H1 (cell line): ENCODE data around the gene TRAPPC3. TPM values are rescaled to one million over a fixed set of nuclear protein-coding genes. Genes with fewer than 3 reads are reported as not detected.

Experiments
- CTCF ChIA-PET: fragments of 300-600 bp; sonication (Branson Sonifier 250); formaldehyde crosslinking; loops from one replicate; lab custom pipeline; 2021; ENCODE audit not compliant: partially characterized antibody; lab: Charles Lee
- POLR2A ChIA-PET: fragments of 300-600 bp; sonication (Branson Sonifier 250); formaldehyde crosslinking; loops from one replicate; lab custom pipeline; 2021; ENCODE audit warnings: inconsistent platforms; ENCODE audit not compliant: partially characterized antibody; lab: Charles Lee
- DNase-seq, 2 experiments: peaks; one replicate each; pipeline versions ENCODE4 v3.0.0 to v3.0.0-alpha.2; 2010 to 2022; ENCODE audit warnings: low spot score in 2 of 2, low read depth in 1 of 2, mixed read lengths in 1 of 2
- FAIRE-seq: peaks from 2 replicates; lab custom pipeline; 2011; peaks lifted over from hg19 to GRCh38; lab: Jason Lieb, UNC
- H2AFZ ChIP-seq: 2 replicates; pipeline ENCODE4 v1.8.1; 2012; ENCODE audit warnings: low read length, inconsistent platforms
- H2AK5ac ChIP-seq: 2 replicates; pipeline ENCODE4 v1.6.1; 2013; ENCODE audit warnings: low read depth, low read length
- H2BK120ac ChIP-seq: replicated peaks from 2 replicates; pipeline ENCODE3; 2013; ENCODE audit warnings: low read depth, low read length, inconsistent platforms
- H2BK12ac ChIP-seq: 2 replicates; pipeline ENCODE4 v1.6.1; 2013; ENCODE audit warnings: low read depth, low read length
- H2BK15ac ChIP-seq: 2 replicates; pipeline ENCODE4 v1.6.1; 2013; ENCODE audit warnings: low read length
- H2BK20ac ChIP-seq: 2 replicates; pipeline ENCODE4 v1.6.1; 2013; ENCODE audit warnings: low read length
- H2BK5ac ChIP-seq: 2 replicates; pipeline ENCODE4 v1.6.1; 2013; ENCODE audit warnings: low read depth, low read length
- H3K14ac ChIP-seq: 2 replicates; pipeline ENCODE4 v1.6.1; 2013; ENCODE audit warnings: inconsistent platforms; ENCODE audit not compliant: insufficient read length
- H3K18ac ChIP-seq: 2 replicates; pipeline ENCODE4 v1.6.1; 2013; ENCODE audit warnings: low read length; ENCODE audit errors: extremely low read depth
- H3K23ac ChIP-seq: 2 replicates; pipeline ENCODE4 v1.6.1; 2013; ENCODE audit warnings: inconsistent platforms; ENCODE audit not compliant: insufficient read length
- H3K23me2 ChIP-seq: 2 replicates; pipeline ENCODE4 v1.6.1; 2013; ENCODE audit warnings: low read depth, low read length
- H3K27ac ChIP-seq: 2 replicates; pipeline ENCODE4 v1.6.1; 2011; ENCODE audit warnings: low read depth, low read length, inconsistent platforms
- H3K27me3 ChIP-seq, 4 experiments: replicated peaks in 1 of 4; 1 replicate in 1 of 4; 2 replicates in 3 of 4; pipeline versions ENCODE4 v1.6.1 to v1.8.1; 2011 to 2013; ENCODE audit warnings: low read length in 3 of 4, mild to moderate bottlenecking in 3 of 4, inconsistent platforms in 2 of 4, mixed read lengths in 2 of 4, moderate library complexity in 1 of 4; ENCODE audit not compliant: control insufficient read depth in 3 of 4, insufficient read depth in 3 of 4; ENCODE audit errors: extremely low read depth in 1 of 4
- H3K36me3 ChIP-seq, 4 experiments: 2 replicates each; pipeline versions ENCODE4 v1.6.1 to v1.8.1; 2011 to 2013; ENCODE audit warnings: mild to moderate bottlenecking in 4 of 4, low read length in 3 of 4, moderate library complexity in 2 of 4, control low read depth in 1 of 4, inconsistent platforms in 1 of 4; ENCODE audit not compliant: insufficient read depth in 4 of 4, control insufficient read depth in 2 of 4
- H3K4ac ChIP-seq: replicated peaks from 2 replicates; pipeline ENCODE3; 2013; ENCODE audit warnings: low read length, low read depth, mixed read lengths, inconsistent platforms; ENCODE audit not compliant: insufficient read length
- H3K4me1 ChIP-seq, 4 experiments: replicated peaks in 1 of 4; 1 replicate in 1 of 4; 2 replicates in 3 of 4; pipeline versions ENCODE4 v1.6.1 to v1.8.1; 2011 to 2013; ENCODE audit warnings: low read length in 3 of 4, inconsistent platforms in 2 of 4, mixed read lengths in 1 of 4; ENCODE audit not compliant: insufficient read depth in 4 of 4, control insufficient read depth in 3 of 4
- H3K4me2 ChIP-seq, 2 experiments: 2 replicates each; pipeline versions ENCODE4 v1.6.1 to v1.8.1; 2011 to 2013; ENCODE audit warnings: low read depth in 2 of 2, low read length in 2 of 2, control low read depth in 1 of 2, inconsistent platforms in 1 of 2, mild to moderate bottlenecking in 1 of 2; ENCODE audit not compliant: insufficient read depth in 1 of 2
- H3K4me3 ChIP-seq, 4 experiments: fragments of 200-600, 300-600 bp in 1 of 4; sonication (generic), shearing (Covaris generic), sonication (Bioruptor Twin) in 1 of 4; 2 replicates each; pipeline versions ENCODE4 v1.5.1 to v1.8.1; 2011 to 2016; ENCODE audit warnings: low read length in 4 of 4, low read depth in 3 of 4, control low read depth in 2 of 4, inconsistent platforms in 2 of 4, mild to moderate bottlenecking in 2 of 4, mixed read lengths in 1 of 4, moderate library complexity in 1 of 4; ENCODE audit not compliant: insufficient read depth in 2 of 4; ENCODE audit errors: extremely low read depth in 1 of 4
- H3K56ac ChIP-seq: replicated peaks from 2 replicates; pipeline ENCODE3; 2013; ENCODE audit warnings: low read depth, mild to moderate bottlenecking, mixed read lengths, low read length, inconsistent platforms; ENCODE audit not compliant: insufficient read length
- H3K79me1 ChIP-seq: 2 replicates; pipeline ENCODE4 v1.6.1; 2013; ENCODE audit warnings: low read depth, low read length, control low read depth
- H3K79me2 ChIP-seq, 2 experiments: 2 replicates each; pipeline versions ENCODE4 v1.6.1 to v1.8.1; 2012 to 2013; ENCODE audit warnings: low read length in 2 of 2, mild to moderate bottlenecking in 2 of 2, inconsistent platforms in 1 of 2; ENCODE audit not compliant: insufficient read depth in 2 of 2, control insufficient read depth in 1 of 2
- H3K9ac ChIP-seq, 4 experiments: replicated peaks in 1 of 4; 1 replicate in 1 of 4; 2 replicates in 3 of 4; pipeline versions ENCODE4 v1.6.1 to v1.8.1; 2011 to 2013; ENCODE audit warnings: low read depth in 3 of 4, low read length in 3 of 4, control low read depth in 2 of 4, mild to moderate bottlenecking in 2 of 4, moderate library complexity in 2 of 4, inconsistent platforms in 1 of 4; ENCODE audit errors: extremely low read depth in 1 of 4
- H3K9me3 ChIP-seq, 2 experiments: 2 replicates each; pipeline versions ENCODE4 v1.6.1 to v1.8.1; 2012 to 2013; ENCODE audit warnings: mild to moderate bottlenecking in 2 of 2, moderate library complexity in 2 of 2, control low read depth in 1 of 2, inconsistent platforms in 1 of 2, low read depth in 1 of 2, low read length in 1 of 2, mixed read lengths in 1 of 2; ENCODE audit not compliant: insufficient read depth in 2 of 2
- H4K20me1 ChIP-seq, 2 experiments: replicated peaks in 1 of 2; 2 replicates each; pipeline versions ENCODE3 to v1.8.1; 2011 to 2013; ENCODE audit warnings: inconsistent platforms in 2 of 2, low read length in 2 of 2, mild to moderate bottlenecking in 1 of 2; ENCODE audit not compliant: insufficient read depth in 2 of 2, control insufficient read depth in 1 of 2
- H4K5ac ChIP-seq: 2 replicates; pipeline ENCODE4 v1.6.1; 2013; ENCODE audit warnings: low read length, low read depth, mixed read lengths, inconsistent platforms; ENCODE audit not compliant: insufficient read length
- H4K8ac ChIP-seq: 2 replicates; pipeline ENCODE4 v1.8.0; 2013; ENCODE audit warnings: mild to moderate bottlenecking, moderate library complexity, low read length, inconsistent platforms; ENCODE audit not compliant: insufficient read depth; ENCODE audit errors: extremely low read depth
- H4K91ac ChIP-seq: replicated peaks from 2 replicates; pipeline ENCODE3; 2013; ENCODE audit warnings: low read length, mixed read lengths, inconsistent platforms; ENCODE audit not compliant: insufficient read length
- CTBP2 ChIP-seq: IDR thresholded peaks from 2 replicates; pipeline ENCODE4 v1.7.0; 2011; ENCODE audit warnings: borderline replicate concordance, mild to moderate bottlenecking, moderate library complexity, mixed read lengths, low read length; ENCODE audit not compliant: insufficient read depth, insufficient read length
- EGR1 ChIP-seq: IDR thresholded peaks from 2 replicates; pipeline ENCODE4 v1.6.1; 2011; ENCODE audit warnings: low read depth, low read length, borderline replicate concordance
- GTF2F1 ChIP-seq: IDR thresholded peaks from 2 replicates; pipeline ENCODE4 v1.6.1; 2012; ENCODE audit warnings: low read depth, low read length, improper control_type of control experiment, borderline replicate concordance
- KDM1A ChIP-seq: fragments of 200-600, 300-600 bp; sonication (generic); IDR thresholded peaks from 2 replicates; pipeline ENCODE4 v1.7.1; 2016; ENCODE audit warnings: mild to moderate bottlenecking, low read length, borderline replicate concordance
- KDM5A ChIP-seq: fragments of 200-600 bp; IDR thresholded peaks from 2 replicates; pipeline ENCODE4 v1.7.1; 2012; ENCODE audit warnings: mild to moderate bottlenecking, low read length, inconsistent platforms, mixed read lengths
- MAX ChIP-seq: IDR thresholded peaks from 2 replicates; pipeline ENCODE4 v1.6.1; 2012; ENCODE audit warnings: inconsistent platforms
- NRF1 ChIP-seq: IDR thresholded peaks from 2 replicates; pipeline ENCODE4 v1.6.1; 2011; ENCODE audit warnings: mild to moderate bottlenecking, low read depth, low read length, improper control_type of control experiment
- POU5F1 ChIP-seq: IDR thresholded peaks from 2 replicates; pipeline ENCODE4 v1.6.1; 2011; ENCODE audit warnings: low read depth, mild to moderate bottlenecking, low read length, moderate library complexity
- RBBP5 ChIP-seq: IDR thresholded peaks from 2 replicates; pipeline ENCODE4 v1.7.1; 2012; ENCODE audit warnings: low read depth, mild to moderate bottlenecking, inconsistent platforms, low read length, moderate library complexity, borderline replicate concordance
- SP4 ChIP-seq: IDR thresholded peaks from 2 replicates; pipeline ENCODE4 v1.6.1; 2012; ENCODE audit warnings: low read length, inconsistent platforms
- TAF7 ChIP-seq: optimal IDR thresholded peaks from 2 replicates; pipeline ENCODE3; 2011; ENCODE audit warnings: low read depth, mild to moderate bottlenecking, inconsistent platforms, low read length, moderate library complexity, borderline replicate concordance
- WGBS, 2 experiments: shearing (Covaris generic) in 1 of 2; methylation state at CpG; one replicate each; pipeline versions ENCODE4 v1.1.6 to v1.1.7; 2013 to 2015; ENCODE audit warnings: low lambda C conversion rate in 2 of 2, mixed read lengths in 2 of 2, inconsistent platforms in 1 of 2, low coverage in 1 of 2, missing lambda C conversion rate in 1 of 2; ENCODE audit not compliant: insufficient replicate concordance in 2 of 2, insufficient coverage in 1 of 2, insufficient read length in 1 of 2; ENCODE audit errors: extremely low coverage in 1 of 2, missing lambda C conversion rate in 1 of 2; 5-methylcytosine and 5-hydroxymethylcytosine counted together
- polyA plus RNA-seq, 7 experiments: library from polyadenylated mRNA; depleted of rRNA in 3 of 7; stranded (reverse) in 5 of 7; unstranded in 2 of 7; fragments of >200 nt in 5 of 7; fragments of 200-250 nt in 2 of 7; gene quantifications; 1 replicate in 5 of 7; 2 replicates in 1 of 7; 4 replicates in 1 of 7; pipeline versions ENCODE4 v1.2.1 to v1.2.3, GENCODE V29; 2011 to 2013; ENCODE audit warnings: missing spikeins in 2 of 7, mixed read lengths in 2 of 7
- total RNA-seq: library from RNA; stranded (reverse); fragmentation: NEBNext Ultra II Directional; extraction: Animal tissue kit (Norgen Biotek cat#: 25700); gene quantifications from 2 replicates; pipeline ENCODE4 v1.2.1, GENCODE V29; 2021
- TF ChIP-seq, protein P1 (sequence below): IDR thresholded peaks from 2 replicates; pipeline ENCODE4 v1.6.1; 2011; ENCODE audit warnings: low read length, improper control_type of control experiment

TRAPPC3 gene
- total and polyA plus RNA-seq, 2 of the 8 experiments (the other 6 are each of a cell fraction or from before 2014, with no cell fraction given), result 47.8 to 51.0 TPM

- peaks cover 6% of the 10 kb centered on the region; the same call in 1 of the 2 replicates for H3K23me2 ChIP-seq
- H3K4me3 ChIP-seq, result no peak overlapping the region
- no peak overlapping the region for H4K5ac ChIP-seq
- TF ChIP-seq NRF1 (no peak), CTBP2 (no peak), POU5F1 (no peak), TAF7 (no peak), GTF2F1 (no peak), KDM5A (no peak), EGR1 (no peak), KDM1A (no peak), SP4 (no peak), RBBP5 (no peak), MAX (no peak)
- TF ChIP-seq, protein P1, sequence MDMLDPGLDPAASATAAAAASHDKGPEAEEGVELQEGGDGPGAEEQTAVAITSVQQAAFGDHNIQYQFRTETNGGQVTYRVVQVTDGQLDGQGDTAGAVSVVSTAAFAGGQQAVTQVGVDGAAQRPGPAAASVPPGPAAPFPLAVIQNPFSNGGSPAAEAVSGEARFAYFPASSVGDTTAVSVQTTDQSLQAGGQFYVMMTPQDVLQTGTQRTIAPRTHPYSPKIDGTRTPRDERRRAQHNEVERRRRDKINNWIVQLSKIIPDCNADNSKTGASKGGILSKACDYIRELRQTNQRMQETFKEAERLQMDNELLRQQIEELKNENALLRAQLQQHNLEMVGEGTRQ, result no peak
- TF ChIP-seq, all 59 proteins: peak for 0
- CTCF ChIA-PET, result interaction anchor here (1.2 to 32.6 kb wide), 4 partner anchors 45 to 70 kb away, joined by 3 to 738 read pairs (median 3); partner anchors contain the start of gene TRAPPC3
- Histone ChIP-seq H2AFZ (no peak overlapping the region), H3K27me3 (no peaks in the 10 kb centered on the region), H3K18ac (no peak overlapping the region), H2AK5ac (no peak overlapping the region), H3K79me2 (peaks cover 0 to 15% of the 10 kb centered on the region in 2 experiments; a peak in 2 of 4 replicates), H2BK20ac (no peak overlapping the region), H4K20me1 (peaks cover 0 to 10% of the 10 kb centered on the region in 2 experiments), H3K4ac (no peak overlapping the region), H3K56ac (no peak overlapping the region), H3K4me2 (no peak overlapping the region), H4K8ac (no peak overlapping the region), H2BK120ac (no peak overlapping the region), H2BK12ac (no peak overlapping the region), H3K27ac (no peak overlapping the region), H2BK5ac (no peak overlapping the region), H3K4me1 (peaks cover 0 to 20% (median 16%) of the 10 kb centered on the region in 4 experiments; a peak in 5 of 7 replicates), H4K91ac (no peak overlapping the region), H2BK15ac (no peak overlapping the region), H3K36me3 (peaks cover 23 to 38% (median 33%) of the 10 kb centered on the region in 4 experiments), H3K23ac (no peak overlapping the region), H3K9me3 (no peaks in the 10 kb centered on the region), H3K9ac (no peak overlapping the region), H3K79me1 (peaks cover 5% of the 10 kb centered on the region; the same call in 1 of the 2 replicates), H3K14ac (no peak overlapping the region)
- POLR2A ChIA-PET, result no interaction called here
- WGBS, 2 experiments, result 95% methylated on average over 8 of the region's 9 CpGs; no CpG with 5 or more reads in 1 of the 2 experiments
- FAIRE-seq, result no peak
- DNase-seq, result no peak
These were observed 56.5 kb downstream of the TRAPPC3 start for GRCh38 chr1:36092798-36093185.
